ENCODE data around the gene MMP27. TPM values are rescaled to one million over a fixed set of nuclear protein-coding genes. Genes with fewer than 3 reads are reported as not detected.

MMP27 gene
- total RNA-seq, 1 experiment from 2014 or later: not detected

DNA sequence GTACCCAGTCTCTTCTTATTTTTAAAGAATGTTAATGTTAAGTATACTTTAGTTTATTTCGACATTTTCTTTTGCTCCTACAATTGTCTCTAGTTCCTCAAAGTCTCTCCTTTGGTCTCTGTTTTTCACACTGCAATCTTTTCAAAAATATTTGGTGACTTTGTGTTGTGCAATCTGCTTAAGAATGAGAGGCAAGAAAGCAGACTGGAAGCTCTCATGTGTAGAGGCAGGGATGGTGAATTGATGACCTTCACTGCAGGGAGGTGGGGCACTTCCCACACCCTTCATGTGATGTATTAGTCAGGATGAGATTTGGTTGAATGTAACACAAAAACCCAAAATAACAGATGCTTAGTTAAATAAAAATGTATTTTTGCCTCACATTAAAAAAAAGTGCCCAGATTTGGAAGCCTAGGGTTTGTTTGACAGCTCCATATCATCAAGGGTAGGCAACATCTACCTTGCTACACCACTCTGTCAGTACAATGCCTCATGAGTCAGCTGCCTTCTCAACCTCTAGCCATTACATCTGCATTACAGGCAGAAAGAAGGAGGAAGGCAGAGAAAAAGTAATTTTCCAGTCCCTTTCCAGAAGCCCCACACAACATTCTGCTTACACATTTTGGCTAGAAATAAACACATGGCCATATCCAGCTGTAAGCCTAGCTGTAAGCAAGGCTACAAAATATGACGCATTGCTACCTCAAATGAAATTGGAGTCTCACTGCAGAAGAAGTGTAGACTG lies 3.8 kb upstream of the MMP27 start:
- no peaks in the 10 kb centered on the region for H3K36me3 ChIP-seq (ENCODE audit: control insufficient read depth in 1 of 2, insufficient read depth in 2 of 2, low read length in 2 of 2)
- no peak for DNase-seq (ENCODE audit: low read depth, low spot score)
- H3K4me3 ChIP-seq (replicated peaks in 1 of 2; ENCODE audit: low read depth in 1 of 2, low read length in 2 of 2): no peak overlapping the region
- no peak overlapping the region for H2AFZ ChIP-seq (ENCODE audit: low read depth, low read length, poor library complexity, severe bottlenecking)
- TF ChIP-seq FOSL1 (IDR thresholded peaks at IDR 0.05; ENCODE audit: low read depth) (no peak), CBX3 (IDR thresholded peaks at IDR 0.05; ENCODE audit: low read depth) (no peak), POLR2A (IDR thresholded peaks at IDR 0.05; ENCODE audit: borderline replicate concordance, extremely low read depth, insufficient read depth, insufficient read length) (no peak), EGR1 (IDR thresholded peaks at IDR 0.05; ENCODE audit: low read depth) (no peak), RAD21 (IDR thresholded peaks at IDR 0.05; ENCODE audit: low read depth) (no peak), TCF7L2 (IDR thresholded peaks at IDR 0.05; ENCODE audit: borderline replicate concordance, extremely low read depth, insufficient read depth, insufficient read length) (no peak), ZFX (IDR thresholded peaks at IDR 0.05) (no peak), POLR2AphosphoS5 (IDR thresholded peaks at IDR 0.05; ENCODE audit: low read depth, low read length) (no peak), EZH2phosphoT487 (IDR thresholded peaks at IDR 0.05; ENCODE audit: borderline replicate concordance) (no peak), EZH2 (IDR thresholded peaks at IDR 0.05) (no peak), SIN3A (IDR thresholded peaks at IDR 0.05; ENCODE audit: low read depth) (no peak), SRF (IDR thresholded peaks at IDR 0.05; ENCODE audit: low read depth) (no peak), ZNF274 (IDR thresholded peaks at IDR 0.05; ENCODE audit: low read depth, low read length) (no peak)
- TF ChIP-seq, protein P1, sequence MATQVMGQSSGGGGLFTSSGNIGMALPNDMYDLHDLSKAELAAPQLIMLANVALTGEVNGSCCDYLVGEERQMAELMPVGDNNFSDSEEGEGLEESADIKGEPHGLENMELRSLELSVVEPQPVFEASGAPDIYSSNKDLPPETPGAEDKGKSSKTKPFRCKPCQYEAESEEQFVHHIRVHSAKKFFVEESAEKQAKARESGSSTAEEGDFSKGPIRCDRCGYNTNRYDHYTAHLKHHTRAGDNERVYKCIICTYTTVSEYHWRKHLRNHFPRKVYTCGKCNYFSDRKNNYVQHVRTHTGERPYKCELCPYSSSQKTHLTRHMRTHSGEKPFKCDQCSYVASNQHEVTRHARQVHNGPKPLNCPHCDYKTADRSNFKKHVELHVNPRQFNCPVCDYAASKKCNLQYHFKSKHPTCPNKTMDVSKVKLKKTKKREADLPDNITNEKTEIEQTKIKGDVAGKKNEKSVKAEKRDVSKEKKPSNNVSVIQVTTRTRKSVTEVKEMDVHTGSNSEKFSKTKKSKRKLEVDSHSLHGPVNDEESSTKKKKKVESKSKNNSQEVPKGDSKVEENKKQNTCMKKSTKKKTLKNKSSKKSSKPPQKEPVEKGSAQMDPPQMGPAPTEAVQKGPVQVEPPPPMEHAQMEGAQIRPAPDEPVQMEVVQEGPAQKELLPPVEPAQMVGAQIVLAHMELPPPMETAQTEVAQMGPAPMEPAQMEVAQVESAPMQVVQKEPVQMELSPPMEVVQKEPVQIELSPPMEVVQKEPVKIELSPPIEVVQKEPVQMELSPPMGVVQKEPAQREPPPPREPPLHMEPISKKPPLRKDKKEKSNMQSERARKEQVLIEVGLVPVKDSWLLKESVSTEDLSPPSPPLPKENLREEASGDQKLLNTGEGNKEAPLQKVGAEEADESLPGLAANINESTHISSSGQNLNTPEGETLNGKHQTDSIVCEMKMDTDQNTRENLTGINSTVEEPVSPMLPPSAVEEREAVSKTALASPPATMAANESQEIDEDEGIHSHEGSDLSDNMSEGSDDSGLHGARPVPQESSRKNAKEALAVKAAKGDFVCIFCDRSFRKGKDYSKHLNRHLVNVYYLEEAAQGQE (IDR thresholded peaks at IDR 0.05; ENCODE audit: low read depth): no peak
- TF ChIP-seq, protein P2, sequence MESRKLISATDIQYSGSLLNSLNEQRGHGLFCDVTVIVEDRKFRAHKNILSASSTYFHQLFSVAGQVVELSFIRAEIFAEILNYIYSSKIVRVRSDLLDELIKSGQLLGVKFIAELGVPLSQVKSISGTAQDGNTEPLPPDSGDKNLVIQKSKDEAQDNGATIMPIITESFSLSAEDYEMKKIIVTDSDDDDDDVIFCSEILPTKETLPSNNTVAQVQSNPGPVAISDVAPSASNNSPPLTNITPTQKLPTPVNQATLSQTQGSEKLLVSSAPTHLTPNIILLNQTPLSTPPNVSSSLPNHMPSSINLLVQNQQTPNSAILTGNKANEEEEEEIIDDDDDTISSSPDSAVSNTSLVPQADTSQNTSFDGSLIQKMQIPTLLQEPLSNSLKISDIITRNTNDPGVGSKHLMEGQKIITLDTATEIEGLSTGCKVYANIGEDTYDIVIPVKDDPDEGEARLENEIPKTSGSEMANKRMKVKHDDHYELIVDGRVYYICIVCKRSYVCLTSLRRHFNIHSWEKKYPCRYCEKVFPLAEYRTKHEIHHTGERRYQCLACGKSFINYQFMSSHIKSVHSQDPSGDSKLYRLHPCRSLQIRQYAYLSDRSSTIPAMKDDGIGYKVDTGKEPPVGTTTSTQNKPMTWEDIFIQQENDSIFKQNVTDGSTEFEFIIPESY (IDR thresholded peaks at IDR 0.05; ENCODE audit: extremely low read depth, insufficient replicate concordance, low read length): no peak
- TF ChIP-seq, protein P3, sequence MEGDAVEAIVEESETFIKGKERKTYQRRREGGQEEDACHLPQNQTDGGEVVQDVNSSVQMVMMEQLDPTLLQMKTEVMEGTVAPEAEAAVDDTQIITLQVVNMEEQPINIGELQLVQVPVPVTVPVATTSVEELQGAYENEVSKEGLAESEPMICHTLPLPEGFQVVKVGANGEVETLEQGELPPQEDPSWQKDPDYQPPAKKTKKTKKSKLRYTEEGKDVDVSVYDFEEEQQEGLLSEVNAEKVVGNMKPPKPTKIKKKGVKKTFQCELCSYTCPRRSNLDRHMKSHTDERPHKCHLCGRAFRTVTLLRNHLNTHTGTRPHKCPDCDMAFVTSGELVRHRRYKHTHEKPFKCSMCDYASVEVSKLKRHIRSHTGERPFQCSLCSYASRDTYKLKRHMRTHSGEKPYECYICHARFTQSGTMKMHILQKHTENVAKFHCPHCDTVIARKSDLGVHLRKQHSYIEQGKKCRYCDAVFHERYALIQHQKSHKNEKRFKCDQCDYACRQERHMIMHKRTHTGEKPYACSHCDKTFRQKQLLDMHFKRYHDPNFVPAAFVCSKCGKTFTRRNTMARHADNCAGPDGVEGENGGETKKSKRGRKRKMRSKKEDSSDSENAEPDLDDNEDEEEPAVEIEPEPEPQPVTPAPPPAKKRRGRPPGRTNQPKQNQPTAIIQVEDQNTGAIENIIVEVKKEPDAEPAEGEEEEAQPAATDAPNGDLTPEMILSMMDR (IDR thresholded peaks at IDR 0.05 in 2 of 3, conservative IDR thresholded peaks at IDR 0.05 in 1 of 3; ENCODE audit: borderline replicate concordance in 1 of 3, insufficient read depth in 1 of 3, low read depth in 2 of 3, low read length in 2 of 3): no peak
- TF ChIP-seq, protein P4, sequence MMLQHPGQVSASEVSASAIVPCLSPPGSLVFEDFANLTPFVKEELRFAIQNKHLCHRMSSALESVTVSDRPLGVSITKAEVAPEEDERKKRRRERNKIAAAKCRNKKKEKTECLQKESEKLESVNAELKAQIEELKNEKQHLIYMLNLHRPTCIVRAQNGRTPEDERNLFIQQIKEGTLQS (IDR thresholded peaks at IDR 0.05): no peak
- no peaks in the 10 kb centered on the region for H3K4me1 ChIP-seq (ENCODE audit: control insufficient read depth in 1 of 2, insufficient read depth in 2 of 2, low read length in 2 of 2)
- intact Hi-C loops (cut with micrococcal nuclease): no loop called here
- no peaks in the 10 kb centered on the region for H3K9me2 ChIP-seq (ENCODE audit: insufficient read depth)
- H3K27me3 ChIP-seq (ENCODE audit: insufficient read depth, low read length): no peaks in the 10 kb centered on the region
- CTCF ChIA-PET: no interaction called here
- H3K9ac ChIP-seq (ENCODE audit: low read length): no peak overlapping the region
- no peak overlapping the region for H3K27ac ChIP-seq (ENCODE audit: low read depth, low read length)
- BruUV-seq (replicated peaks): no TSS peak
- H3K4me2 ChIP-seq (ENCODE audit: low read length): no peak overlapping the region
- ATAC-seq: no peak
- RAD21 ChIA-PET (ENCODE audit: low non-redundant PET in 1 of 2, low total read pairs in 2 of 2, uncharacterized antibody in 2 of 2, unreplicated experiment in 2 of 2): no interaction called here
- H3K79me2 ChIP-seq (ENCODE audit: insufficient read depth, low read length): no peaks in the 10 kb centered on the region
- POLR2A ChIA-PET: no interaction called here
- no peaks in the 10 kb centered on the region for H3K9me3 ChIP-seq (ENCODE audit: control insufficient read depth in 1 of 2, insufficient read depth in 1 of 2, low read depth in 1 of 2, low read length in 2 of 2)
- no peaks in the 10 kb centered on the region for H4K20me1 ChIP-seq (ENCODE audit: insufficient read depth)
